ENCODE measurements around the gene GAL3ST3. TPM values are rescaled to one million over a fixed set of nuclear protein-coding genes. Genes with fewer than 3 reads are reported as not detected.

The GAL3ST3 gene
- total and polyA plus RNA-seq, 2 of the 8 experiments (the other 6 are each of a cell fraction or from before 2014, with no cell fraction given) = 21.1 to 21.4 TPM

DNA sequence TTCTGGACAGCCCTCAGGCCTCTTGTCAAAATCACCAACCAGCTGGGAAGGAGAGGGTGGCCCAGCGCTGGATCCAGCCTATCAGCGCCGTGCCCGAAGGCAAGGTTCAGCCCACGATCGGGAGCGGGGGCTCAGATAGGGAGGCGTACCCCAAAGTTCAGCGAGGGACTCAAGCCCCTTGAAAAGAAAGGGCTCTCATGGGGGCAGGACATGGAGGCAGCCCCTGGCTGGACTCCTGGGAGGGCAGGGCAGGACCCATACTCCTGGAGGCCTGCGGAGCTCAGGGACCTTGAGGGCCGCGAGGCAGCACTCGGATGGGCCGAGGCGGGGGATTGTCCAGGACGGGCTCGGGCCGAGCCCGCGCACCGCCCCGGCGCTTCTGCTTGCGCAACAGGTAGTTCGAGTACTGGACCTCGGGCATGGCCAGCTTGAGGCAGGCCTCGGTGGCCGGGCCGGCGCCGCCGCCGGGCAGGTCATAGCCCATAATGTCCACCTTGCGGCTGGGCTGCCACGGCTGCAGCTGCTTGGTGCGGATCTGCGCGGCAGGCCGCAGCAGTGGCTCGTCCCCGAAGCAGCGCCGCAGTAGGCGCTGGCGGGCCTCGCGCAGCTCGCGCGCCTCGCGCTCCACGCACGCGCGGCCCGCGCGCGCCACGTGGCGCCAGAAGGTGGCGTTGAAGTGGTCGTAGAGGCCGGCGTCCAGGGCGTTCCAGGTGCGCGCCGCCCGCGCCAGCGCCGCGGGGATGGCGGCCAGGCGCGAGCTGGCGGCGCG, 6.5 kb downstream of the GAL3ST3 start (continued):
- TF ChIP-seq, protein P1, sequence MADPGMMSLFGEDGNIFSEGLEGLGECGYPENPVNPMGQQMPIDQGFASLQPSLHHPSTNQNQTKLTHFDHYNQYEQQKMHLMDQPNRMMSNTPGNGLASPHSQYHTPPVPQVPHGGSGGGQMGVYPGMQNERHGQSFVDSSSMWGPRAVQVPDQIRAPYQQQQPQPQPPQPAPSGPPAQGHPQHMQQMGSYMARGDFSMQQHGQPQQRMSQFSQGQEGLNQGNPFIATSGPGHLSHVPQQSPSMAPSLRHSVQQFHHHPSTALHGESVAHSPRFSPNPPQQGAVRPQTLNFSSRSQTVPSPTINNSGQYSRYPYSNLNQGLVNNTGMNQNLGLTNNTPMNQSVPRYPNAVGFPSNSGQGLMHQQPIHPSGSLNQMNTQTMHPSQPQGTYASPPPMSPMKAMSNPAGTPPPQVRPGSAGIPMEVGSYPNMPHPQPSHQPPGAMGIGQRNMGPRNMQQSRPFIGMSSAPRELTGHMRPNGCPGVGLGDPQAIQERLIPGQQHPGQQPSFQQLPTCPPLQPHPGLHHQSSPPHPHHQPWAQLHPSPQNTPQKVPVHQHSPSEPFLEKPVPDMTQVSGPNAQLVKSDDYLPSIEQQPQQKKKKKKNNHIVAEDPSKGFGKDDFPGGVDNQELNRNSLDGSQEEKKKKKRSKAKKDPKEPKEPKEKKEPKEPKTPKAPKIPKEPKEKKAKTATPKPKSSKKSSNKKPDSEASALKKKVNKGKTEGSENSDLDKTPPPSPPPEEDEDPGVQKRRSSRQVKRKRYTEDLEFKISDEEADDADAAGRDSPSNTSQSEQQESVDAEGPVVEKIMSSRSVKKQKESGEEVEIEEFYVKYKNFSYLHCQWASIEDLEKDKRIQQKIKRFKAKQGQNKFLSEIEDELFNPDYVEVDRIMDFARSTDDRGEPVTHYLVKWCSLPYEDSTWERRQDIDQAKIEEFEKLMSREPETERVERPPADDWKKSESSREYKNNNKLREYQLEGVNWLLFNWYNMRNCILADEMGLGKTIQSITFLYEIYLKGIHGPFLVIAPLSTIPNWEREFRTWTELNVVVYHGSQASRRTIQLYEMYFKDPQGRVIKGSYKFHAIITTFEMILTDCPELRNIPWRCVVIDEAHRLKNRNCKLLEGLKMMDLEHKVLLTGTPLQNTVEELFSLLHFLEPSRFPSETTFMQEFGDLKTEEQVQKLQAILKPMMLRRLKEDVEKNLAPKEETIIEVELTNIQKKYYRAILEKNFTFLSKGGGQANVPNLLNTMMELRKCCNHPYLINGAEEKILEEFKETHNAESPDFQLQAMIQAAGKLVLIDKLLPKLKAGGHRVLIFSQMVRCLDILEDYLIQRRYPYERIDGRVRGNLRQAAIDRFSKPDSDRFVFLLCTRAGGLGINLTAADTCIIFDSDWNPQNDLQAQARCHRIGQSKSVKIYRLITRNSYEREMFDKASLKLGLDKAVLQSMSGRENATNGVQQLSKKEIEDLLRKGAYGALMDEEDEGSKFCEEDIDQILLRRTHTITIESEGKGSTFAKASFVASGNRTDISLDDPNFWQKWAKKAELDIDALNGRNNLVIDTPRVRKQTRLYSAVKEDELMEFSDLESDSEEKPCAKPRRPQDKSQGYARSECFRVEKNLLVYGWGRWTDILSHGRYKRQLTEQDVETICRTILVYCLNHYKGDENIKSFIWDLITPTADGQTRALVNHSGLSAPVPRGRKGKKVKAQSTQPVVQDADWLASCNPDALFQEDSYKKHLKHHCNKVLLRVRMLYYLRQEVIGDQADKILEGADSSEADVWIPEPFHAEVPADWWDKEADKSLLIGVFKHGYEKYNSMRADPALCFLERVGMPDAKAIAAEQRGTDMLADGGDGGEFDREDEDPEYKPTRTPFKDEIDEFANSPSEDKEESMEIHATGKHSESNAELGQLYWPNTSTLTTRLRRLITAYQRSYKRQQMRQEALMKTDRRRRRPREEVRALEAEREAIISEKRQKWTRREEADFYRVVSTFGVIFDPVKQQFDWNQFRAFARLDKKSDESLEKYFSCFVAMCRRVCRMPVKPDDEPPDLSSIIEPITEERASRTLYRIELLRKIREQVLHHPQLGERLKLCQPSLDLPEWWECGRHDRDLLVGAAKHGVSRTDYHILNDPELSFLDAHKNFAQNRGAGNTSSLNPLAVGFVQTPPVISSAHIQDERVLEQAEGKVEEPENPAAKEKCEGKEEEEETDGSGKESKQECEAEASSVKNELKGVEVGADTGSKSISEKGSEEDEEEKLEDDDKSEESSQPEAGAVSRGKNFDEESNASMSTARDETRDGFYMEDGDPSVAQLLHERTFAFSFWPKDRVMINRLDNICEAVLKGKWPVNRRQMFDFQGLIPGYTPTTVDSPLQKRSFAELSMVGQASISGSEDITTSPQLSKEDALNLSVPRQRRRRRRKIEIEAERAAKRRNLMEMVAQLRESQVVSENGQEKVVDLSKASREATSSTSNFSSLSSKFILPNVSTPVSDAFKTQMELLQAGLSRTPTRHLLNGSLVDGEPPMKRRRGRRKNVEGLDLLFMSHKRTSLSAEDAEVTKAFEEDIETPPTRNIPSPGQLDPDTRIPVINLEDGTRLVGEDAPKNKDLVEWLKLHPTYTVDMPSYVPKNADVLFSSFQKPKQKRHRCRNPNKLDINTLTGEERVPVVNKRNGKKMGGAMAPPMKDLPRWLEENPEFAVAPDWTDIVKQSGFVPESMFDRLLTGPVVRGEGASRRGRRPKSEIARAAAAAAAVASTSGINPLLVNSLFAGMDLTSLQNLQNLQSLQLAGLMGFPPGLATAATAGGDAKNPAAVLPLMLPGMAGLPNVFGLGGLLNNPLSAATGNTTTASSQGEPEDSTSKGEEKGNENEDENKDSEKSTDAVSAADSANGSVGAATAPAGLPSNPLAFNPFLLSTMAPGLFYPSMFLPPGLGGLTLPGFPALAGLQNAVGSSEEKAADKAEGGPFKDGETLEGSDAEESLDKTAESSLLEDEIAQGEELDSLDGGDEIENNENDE (IDR thresholded peaks at IDR 0.05; ENCODE audit: insufficient replicate concordance, low read length) = no peak
- no peak for TF ChIP-seq TCF12 (IDR thresholded peaks at IDR 0.05; ENCODE audit: low read depth, low read length)

All from H1 (cell line).